ENCODE data around the gene CYB5D1. TPM values are rescaled to one million over a fixed set of nuclear protein-coding genes. Genes with fewer than 3 reads are reported as not detected.

Gene CYB5D1
- total RNA-seq, 1 donor from 2014 or later = 21.1 TPM

GRCh38 chr17:7824021-7824924 is 33.5 kb upstream of the CYB5D1 start:
- TF ChIP-seq EZH2 (IDR thresholded peaks at IDR 0.05; ENCODE audit: insufficient read depth, low read length) = no peak
- TF ChIP-seq CTCF (IDR thresholded peaks at IDR 0.05; ENCODE audit: insufficient read depth, low read depth, low read length) = no peak
- Histone ChIP-seq H3K27ac (ENCODE audit: low read depth, low read length) (no peak overlapping the region), H3K27me3 (ENCODE audit: insufficient read depth, low read length) (no peaks in the 10 kb centered on the region), H3K4me1 (ENCODE audit: insufficient read depth, low read length) (no peaks in the 10 kb centered on the region), H3K4me3 (ENCODE audit: insufficient read depth, low read depth, low read length) (no peak overlapping the region), H2AFZ (ENCODE audit: low read depth, low read length) (no peak overlapping the region), H3K36me3 (ENCODE audit: insufficient read depth, low read length) (no peaks in the 10 kb centered on the region), H3K9me3 (ENCODE audit: insufficient read depth, low read depth, low read length) (no peaks in the 10 kb centered on the region), H3K9ac (ENCODE audit: low read length) (no peak overlapping the region), H3K79me2 (ENCODE audit: insufficient read depth, low read length) (no peaks in the 10 kb centered on the region), H3K4me2 (ENCODE audit: low read length) (no peak overlapping the region), H4K20me1 (ENCODE audit: insufficient read depth, low read length) (no peaks in the 10 kb centered on the region)
- DNase-seq (ENCODE audit: low read depth) (no peak), FAIRE-seq (no peak)
- H3K9me3 Mint-ChIP-seq (ENCODE audit: unreplicated experiment) = peaks cover 6% of the 10 kb centered on the region
- H3K4me3 Mint-ChIP-seq (ENCODE audit: unreplicated experiment) = no peak overlapping the region
- H3K4me1 Mint-ChIP-seq (ENCODE audit: low read depth, unreplicated experiment) = no peaks in the 10 kb centered on the region
- peaks cover 52% of the 10 kb centered on the region for H3K27me3 Mint-ChIP-seq (ENCODE audit: low read depth, unreplicated experiment)
- H3K27ac Mint-ChIP-seq (ENCODE audit: unreplicated experiment) = no peak overlapping the region
- H3K36me3 Mint-ChIP-seq (ENCODE audit: low read depth, unreplicated experiment) = no peaks in the 10 kb centered on the region

GRCh38 chr17:7825206-7825990 is 32.4 kb upstream of the CYB5D1 start:
- Histone ChIP-seq H2AFZ (ENCODE audit: low read depth, low read length) (no peak overlapping the region), H3K4me1 (ENCODE audit: insufficient read depth, low read length) (no peaks in the 10 kb centered on the region), H3K79me2 (ENCODE audit: insufficient read depth, low read length) (no peaks in the 10 kb centered on the region), H3K36me3 (ENCODE audit: insufficient read depth, low read length) (no peaks in the 10 kb centered on the region), H3K9me3 (ENCODE audit: insufficient read depth, low read depth, low read length) (no peaks in the 10 kb centered on the region), H4K20me1 (ENCODE audit: insufficient read depth, low read length) (no peaks in the 10 kb centered on the region), H3K27ac (ENCODE audit: low read depth, low read length) (no peak overlapping the region), H3K9ac (ENCODE audit: low read length) (no peak overlapping the region), H3K4me2 (ENCODE audit: low read length) (no peak overlapping the region), H3K4me3 (ENCODE audit: insufficient read depth, low read depth, low read length) (no peak overlapping the region), H3K27me3 (ENCODE audit: insufficient read depth, low read length) (peaks cover 5% of the 10 kb centered on the region)
- Mint-ChIP-seq H3K9me3 (ENCODE audit: unreplicated experiment) (peaks cover 1% of the 10 kb centered on the region), H3K36me3 (ENCODE audit: low read depth, unreplicated experiment) (no peaks in the 10 kb centered on the region), H3K27ac (ENCODE audit: unreplicated experiment) (no peak overlapping the region), H3K27me3 (ENCODE audit: low read depth, unreplicated experiment) (peaks cover 48% of the 10 kb centered on the region), H3K4me1 (ENCODE audit: low read depth, unreplicated experiment) (no peaks in the 10 kb centered on the region), H3K4me3 (ENCODE audit: unreplicated experiment) (no peak overlapping the region)
- FAIRE-seq (peak; percentile 37), DNase-seq (ENCODE audit: low read depth) (no peak)
- TF ChIP-seq EZH2 (IDR thresholded peaks at IDR 0.05; ENCODE audit: insufficient read depth, low read length) (no peak), CTCF (IDR thresholded peaks at IDR 0.05; ENCODE audit: insufficient read depth, low read depth, low read length) (no peak)

All from astrocyte (in vitro differentiated cells and primary cell).